Sigmoid colon (tissue), 4 donors: ENCODE results near the gene EDEM2.

Source experiments
- EP300 ChIP-seq, 4 donors: sonication (generic); formaldehyde crosslinking; IDR thresholded peaks; one replicate each; pipeline ENCODE4 v1.6.1; 2017; ENCODE audit warnings: antibody characterized with exemption in 4 of 4
- POLR2A ChIP-seq, 2 donors: fragments of 450-650 bp; IDR thresholded peaks; one replicate each; pipeline ENCODE4 v1.6.1; 2016; ENCODE audit warnings: antibody characterized with exemption in 2 of 2, mild to moderate bottlenecking in 2 of 2, moderate library complexity in 2 of 2
- POLR2AphosphoS5 ChIP-seq, 4 donors: sonication (generic); formaldehyde crosslinking; IDR thresholded peaks; one replicate each; pipeline ENCODE4 v1.6.1; 2017; ENCODE audit warnings: antibody characterized with exemption in 4 of 4
- TF ChIP-seq, protein P1 (sequence below), 4 experiments: fragments of 450-650 bp in 3 of 4; fragments of 200-600 bp in 1 of 4; IDR thresholded peaks; one replicate each; pipeline ENCODE4 v1.5.1; 2016 to 2019; ENCODE audit warnings: antibody characterized with exemption in 4 of 4, mild to moderate bottlenecking in 3 of 4, moderate library complexity in 2 of 4

GRCh38 chr20:35121186-35121585, 25.9 kb downstream of the EDEM2 start:
- TF ChIP-seq, protein P1, sequence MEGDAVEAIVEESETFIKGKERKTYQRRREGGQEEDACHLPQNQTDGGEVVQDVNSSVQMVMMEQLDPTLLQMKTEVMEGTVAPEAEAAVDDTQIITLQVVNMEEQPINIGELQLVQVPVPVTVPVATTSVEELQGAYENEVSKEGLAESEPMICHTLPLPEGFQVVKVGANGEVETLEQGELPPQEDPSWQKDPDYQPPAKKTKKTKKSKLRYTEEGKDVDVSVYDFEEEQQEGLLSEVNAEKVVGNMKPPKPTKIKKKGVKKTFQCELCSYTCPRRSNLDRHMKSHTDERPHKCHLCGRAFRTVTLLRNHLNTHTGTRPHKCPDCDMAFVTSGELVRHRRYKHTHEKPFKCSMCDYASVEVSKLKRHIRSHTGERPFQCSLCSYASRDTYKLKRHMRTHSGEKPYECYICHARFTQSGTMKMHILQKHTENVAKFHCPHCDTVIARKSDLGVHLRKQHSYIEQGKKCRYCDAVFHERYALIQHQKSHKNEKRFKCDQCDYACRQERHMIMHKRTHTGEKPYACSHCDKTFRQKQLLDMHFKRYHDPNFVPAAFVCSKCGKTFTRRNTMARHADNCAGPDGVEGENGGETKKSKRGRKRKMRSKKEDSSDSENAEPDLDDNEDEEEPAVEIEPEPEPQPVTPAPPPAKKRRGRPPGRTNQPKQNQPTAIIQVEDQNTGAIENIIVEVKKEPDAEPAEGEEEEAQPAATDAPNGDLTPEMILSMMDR (IDR thresholded peaks at IDR 0.05) = no peak
- TF ChIP-seq POLR2AphosphoS5 (IDR thresholded peaks at IDR 0.05) = no peak
- TF ChIP-seq POLR2A (IDR thresholded peaks at IDR 0.05) = no peak
- TF ChIP-seq EP300 (IDR thresholded peaks at IDR 0.05) = no peak
